ENCODE results near the gene DSTN. TPM values are rescaled to one million over a fixed set of nuclear protein-coding genes. Genes with fewer than 3 reads are reported as not detected.

Gene DSTN
- total and polyA plus RNA-seq, 9 of the 15 experiments (the other 6 are each of a cell fraction or from before 2014, with no cell fraction given) = 25.7 to 88.3 (median 61.0) TPM

GRCh38 chr20:17654649-17655285, 84.9 kb downstream of the DSTN start (continued):
- TF ChIP-seq CTCF (IDR thresholded peaks at IDR 0.05 in 2 of 3, conservative IDR thresholded peaks at IDR 0.05 in 1 of 3; ENCODE audit: insufficient read depth in 2 of 3, low read depth in 1 of 3, low read length in 3 of 3) = peak; percentile 53 to 61 (median 59)
- no peak for TF ChIP-seq YY1 (IDR thresholded peaks at IDR 0.05; ENCODE audit: borderline replicate concordance in 1 of 3, control insufficient read depth in 1 of 3, extremely low read depth in 1 of 3, insufficient read depth in 3 of 3, insufficient read length in 1 of 3, insufficient replicate concordance in 2 of 3, low read depth in 1 of 3, low read length in 2 of 3)
- TF ChIP-seq SMC3 (conservative IDR thresholded peaks at IDR 0.05; ENCODE audit: insufficient read depth, low read depth, low read length) = peak; percentile 31; the same call in 1 of the 2 replicates
- no peak for TF ChIP-seq ZBTB49 (CRISPR knock-in tag; IDR thresholded peaks at IDR 0.05; ENCODE audit: borderline replicate concordance)
- no peak for TF ChIP-seq BCLAF1 (IDR thresholded peaks at IDR 0.05; ENCODE audit: borderline replicate concordance in 1 of 2, control insufficient read depth in 1 of 2, low read depth in 2 of 2, low read length in 1 of 2)
- no peak for TF ChIP-seq ZNF699 (CRISPR knock-in tag; IDR thresholded peaks at IDR 0.05; ENCODE audit: insufficient replicate concordance)
- no peak for TF ChIP-seq TAF7 (tag; IDR thresholded peaks at IDR 0.05)
- TF ChIP-seq RAD21 (CRISPR knock-in tag; conservative IDR thresholded peaks at IDR 0.05 in 1 of 2, IDR thresholded peaks at IDR 0.05 in 1 of 2) = peak in 1 of 2 experiments; percentile 27; a peak in 1 of 4 replicates
- TF ChIP-seq ATF7 (IDR thresholded peaks at IDR 0.05) = no peak
- no peak for TF ChIP-seq RNF219 (CRISPR knock-in tag; IDR thresholded peaks at IDR 0.05)
- TF ChIP-seq ZFP91 (CRISPR knock-in tag; IDR thresholded peaks at IDR 0.05) = no peak
- TF ChIP-seq LARP7 (IDR thresholded peaks at IDR 0.05) = no peak
